ENCODE measurements around the gene GOLGA1.

Gene GOLGA1

DNA sequence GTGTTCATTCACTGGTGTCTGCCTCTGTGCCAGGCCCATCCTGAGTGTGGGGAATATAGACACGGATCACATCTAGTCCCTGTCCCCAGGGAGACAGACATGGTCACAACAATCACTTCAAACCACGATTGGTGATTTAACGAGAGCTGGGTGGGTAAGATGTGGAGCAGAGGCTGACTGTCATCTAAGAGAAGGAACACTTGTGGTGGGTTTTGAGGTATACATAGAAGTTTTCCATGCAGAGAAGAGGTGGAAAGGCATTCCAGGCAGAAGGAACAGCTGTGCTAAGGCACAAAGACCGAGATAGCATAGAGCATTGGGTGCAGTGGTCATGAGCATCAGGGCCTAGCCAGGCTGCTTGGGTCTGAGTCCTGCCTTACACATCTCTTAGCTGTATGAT lies 110.3 kb downstream of the GOLGA1 start:
- DNase-seq = no peak

DNA sequence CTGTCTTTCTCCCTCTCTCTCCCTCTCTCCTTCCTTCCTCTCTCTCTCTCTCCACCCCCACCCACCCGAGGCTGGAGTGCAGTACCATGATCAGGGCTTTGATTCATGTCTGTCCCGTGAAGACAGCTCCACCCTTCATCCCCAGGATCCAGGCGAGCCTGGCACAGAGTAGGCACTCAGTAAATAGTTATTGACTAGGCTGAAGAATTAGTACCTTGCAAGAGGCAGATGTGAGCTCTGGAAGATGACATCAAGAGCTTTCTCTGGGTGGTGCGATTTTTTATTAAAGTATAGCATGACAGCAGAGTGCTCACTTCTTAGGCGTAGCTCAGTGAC lies 111.6 kb downstream of the GOLGA1 start:
- no peak for DNase-seq

DNA sequence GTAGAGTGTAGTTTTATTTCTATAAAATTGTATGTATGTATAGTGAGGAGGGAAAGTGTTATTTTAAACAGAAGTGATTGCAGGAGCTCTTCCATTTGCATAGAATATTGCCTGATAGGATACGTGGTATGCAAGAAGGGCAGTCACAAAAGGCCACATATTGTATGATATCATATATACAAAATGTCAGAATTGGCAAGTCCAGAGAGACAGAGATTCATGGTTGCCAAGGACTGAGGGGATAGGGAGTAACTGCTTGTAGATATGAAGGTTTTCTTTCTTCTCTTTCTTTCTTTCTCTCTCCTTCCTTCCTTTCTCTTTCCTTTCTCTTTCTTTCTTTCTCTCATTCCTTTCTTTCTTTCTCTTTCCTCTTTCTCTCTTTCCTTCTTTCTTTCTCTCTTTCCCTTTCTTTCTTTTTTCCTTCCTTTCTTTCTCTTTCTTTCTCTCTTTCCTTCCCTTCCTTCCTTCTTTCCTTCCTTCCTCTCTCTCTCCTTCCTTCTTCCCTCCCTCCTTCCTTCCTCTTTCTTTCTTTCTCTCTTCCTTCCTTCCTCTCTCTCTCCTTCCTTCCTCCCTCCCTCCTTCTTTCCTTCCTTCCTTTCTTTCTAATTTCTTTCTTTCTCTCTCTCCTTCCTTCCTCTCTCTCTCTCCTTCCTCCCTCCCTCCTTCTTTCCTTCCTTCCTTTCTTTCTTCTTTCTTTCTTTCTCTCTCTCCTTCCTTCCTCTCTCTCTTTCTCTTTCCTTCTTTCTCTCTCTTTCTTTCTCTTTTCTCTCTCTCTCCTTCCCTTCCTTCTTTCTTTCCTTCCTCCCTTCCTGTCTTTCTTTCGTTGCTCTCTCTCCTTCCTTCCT lies 112.2 kb downstream of the GOLGA1 start:
- DNase-seq = no peak

All from activated CD4-positive, CD25-positive, alpha-beta regulatory T cell (primary cell).